ENCODE measurements around the gene STUB1.

DNA sequence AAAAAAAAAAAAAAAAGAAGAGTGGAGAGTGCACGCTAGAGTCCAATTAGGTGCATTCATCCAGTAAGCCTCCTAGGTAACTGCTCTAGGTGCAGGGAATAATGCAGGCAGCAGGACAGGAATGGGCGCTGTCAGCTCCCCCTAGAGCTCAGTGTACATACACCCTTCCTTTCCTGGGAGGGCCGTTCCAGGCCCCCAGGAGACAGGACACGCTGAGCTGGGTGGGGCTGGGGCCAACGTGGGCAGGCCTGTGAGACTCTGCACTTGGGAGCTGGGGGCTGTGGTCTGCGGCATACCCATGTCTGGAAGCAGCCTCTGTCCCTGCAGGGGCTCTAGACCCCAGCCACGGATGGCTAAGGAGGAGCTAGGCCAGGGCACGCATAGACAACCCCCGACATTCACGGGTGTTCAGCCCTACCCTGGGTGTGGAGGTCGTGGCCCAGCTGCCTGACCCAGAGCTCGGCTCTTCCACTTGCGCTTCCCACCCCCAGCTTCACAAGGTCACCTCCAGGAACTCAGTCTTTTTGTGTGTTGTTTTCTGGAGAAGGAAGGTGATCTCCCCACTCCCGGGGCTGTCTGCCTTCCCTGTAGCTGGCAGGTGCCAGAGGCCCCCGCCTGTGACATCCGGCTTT lies 39.7 kb downstream of the STUB1 start:
- TF ChIP-seq YY1 (IDR thresholded peaks at IDR 0.05; ENCODE audit: insufficient read depth, insufficient read length), result no peak
- TF ChIP-seq ZNF274 (IDR thresholded peaks at IDR 0.05; ENCODE audit: low read depth, low read length), result no peak
- TF ChIP-seq SUZ12 (IDR thresholded peaks at IDR 0.05; ENCODE audit: extremely low read depth, insufficient read depth, insufficient read length), result no peak

Measured in NT2/D1 (cell line).